GM21576 (cell line): Measurements from ENCODE around the gene PLCXD3.

Experiments
- ATAC-seq: cut with Tn5 transposase; IDR thresholded peaks from one replicate; pipeline ENCODE4 v1.9.1; 2021; ENCODE audit warnings: mild to moderate bottlenecking, moderate library complexity; ENCODE audit not compliant: unreplicated experiment

Gene PLCXD3

DNA sequence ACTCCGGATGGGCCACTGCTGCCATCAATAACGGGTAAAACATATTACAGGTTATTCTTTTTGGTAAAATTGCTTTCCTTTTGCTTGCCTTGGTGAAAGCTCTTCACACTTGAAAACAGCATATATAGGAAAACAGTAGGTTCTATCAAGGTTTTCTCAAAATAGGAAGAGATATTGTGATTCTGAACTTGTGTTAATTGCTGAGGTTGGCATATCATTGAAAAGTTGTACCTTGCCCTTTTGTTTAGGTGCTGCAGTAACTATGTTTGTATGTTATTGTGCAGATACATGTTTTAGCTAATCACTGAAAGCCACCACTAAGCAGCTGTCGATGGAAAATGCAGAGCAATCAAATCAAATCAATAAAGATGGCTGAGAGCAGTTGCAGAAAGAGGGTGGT is 219.1 kb downstream of the PLCXD3 start:
- ATAC-seq = no peak

DNA sequence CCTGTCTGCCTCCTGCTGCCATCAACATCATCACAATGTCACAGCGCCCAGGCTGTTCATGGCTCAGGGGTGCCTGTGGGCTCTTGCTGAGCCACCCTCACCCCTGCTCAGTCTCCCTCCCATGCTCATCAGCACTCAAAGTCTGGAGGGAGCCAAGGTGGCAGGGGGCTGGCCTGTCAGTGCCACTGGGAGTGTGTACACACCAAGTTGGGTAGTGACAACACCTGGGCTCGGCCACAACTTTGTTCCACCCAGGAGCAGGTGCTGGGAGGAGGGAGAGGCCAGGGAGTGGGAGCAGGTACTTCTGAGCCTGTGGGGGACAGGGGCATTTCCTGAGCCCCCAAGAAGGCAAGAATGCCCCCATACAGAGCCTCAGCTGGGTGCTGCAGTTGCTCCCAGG is 219.6 kb downstream of the PLCXD3 start:
- no peak for ATAC-seq

DNA sequence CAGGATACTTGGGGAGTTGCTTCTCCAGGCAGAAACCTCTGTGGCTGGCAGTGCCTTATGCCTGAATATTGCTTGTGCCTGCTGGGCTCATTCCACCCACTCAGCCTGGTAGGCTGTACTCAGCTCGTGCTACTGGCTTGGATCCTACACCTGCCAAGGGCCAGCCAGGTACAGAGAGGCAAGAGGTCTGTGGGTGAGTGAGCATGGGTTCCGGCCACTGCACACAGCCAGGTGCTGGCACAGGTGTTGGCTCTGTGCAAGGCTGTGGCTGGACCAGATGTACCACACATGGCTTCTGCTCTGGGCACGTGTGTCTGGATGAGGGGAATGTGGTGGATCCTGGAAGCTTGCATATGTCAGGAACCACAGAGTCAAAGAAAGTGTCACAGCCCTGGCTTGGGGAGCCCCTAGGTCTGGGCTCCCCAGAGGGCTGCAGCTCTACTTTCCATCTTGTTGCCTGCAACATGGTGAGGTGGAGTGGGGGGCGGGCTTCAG is 220.4 kb downstream of the PLCXD3 start:
- no peak for ATAC-seq

DNA sequence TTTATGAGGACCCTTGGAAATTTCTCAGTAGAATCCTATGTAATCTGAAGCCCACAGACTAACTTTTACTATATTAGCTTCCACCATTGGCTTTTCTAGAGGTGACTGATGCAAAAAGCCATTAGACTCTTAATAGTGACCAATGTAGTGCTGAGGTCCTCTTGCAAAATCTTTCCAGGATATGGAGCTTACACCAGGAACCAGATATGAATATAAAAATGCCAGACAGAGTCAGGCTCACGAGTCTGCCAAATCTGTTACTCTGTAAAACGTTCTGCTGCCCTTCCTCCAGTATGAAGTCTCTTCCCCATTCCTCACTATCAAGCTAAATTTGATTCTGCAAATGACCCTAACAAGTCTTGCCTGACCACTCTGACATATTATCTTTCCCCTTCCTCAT is 223.7 kb downstream of the PLCXD3 start:
- no peak for ATAC-seq

DNA sequence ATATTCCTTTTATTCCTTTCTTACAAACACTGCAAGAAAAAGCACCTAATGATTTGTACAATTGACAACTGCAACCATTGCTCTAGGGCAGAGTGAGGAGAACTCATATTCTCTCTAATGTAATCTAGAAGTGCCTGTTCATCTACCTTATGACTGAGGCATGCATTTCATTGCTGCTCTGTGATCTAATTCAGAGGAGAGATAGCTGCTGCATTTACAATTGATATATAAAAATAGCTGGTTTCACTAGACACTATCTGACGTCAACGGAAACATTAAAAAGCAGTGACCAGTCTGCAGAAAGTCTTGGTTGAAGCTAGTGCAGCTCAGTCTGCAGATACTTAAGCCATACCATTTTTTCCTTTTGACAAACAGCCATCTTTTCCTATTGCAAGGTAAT is 224.2 kb downstream of the PLCXD3 start:
- ATAC-seq = no peak

DNA sequence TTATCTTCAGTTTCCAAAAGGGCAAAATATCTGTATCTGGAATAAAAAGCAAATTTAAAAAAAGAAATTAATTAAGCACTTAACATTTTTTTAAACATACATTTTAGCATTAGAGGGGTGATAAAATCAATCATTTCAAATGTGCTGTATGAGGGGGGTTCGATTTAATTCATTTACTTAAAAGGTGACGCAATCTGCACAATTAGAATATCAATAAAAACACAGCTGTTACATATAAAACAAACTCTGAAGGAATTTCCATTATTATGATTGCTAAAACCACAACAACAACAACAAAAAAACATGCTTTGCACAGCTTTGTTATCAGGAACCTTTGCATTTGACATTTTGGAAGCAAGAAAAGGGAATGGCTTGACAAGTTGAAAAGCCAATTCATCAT is 225.5 kb downstream of the PLCXD3 start:
- ATAC-seq = no peak

DNA sequence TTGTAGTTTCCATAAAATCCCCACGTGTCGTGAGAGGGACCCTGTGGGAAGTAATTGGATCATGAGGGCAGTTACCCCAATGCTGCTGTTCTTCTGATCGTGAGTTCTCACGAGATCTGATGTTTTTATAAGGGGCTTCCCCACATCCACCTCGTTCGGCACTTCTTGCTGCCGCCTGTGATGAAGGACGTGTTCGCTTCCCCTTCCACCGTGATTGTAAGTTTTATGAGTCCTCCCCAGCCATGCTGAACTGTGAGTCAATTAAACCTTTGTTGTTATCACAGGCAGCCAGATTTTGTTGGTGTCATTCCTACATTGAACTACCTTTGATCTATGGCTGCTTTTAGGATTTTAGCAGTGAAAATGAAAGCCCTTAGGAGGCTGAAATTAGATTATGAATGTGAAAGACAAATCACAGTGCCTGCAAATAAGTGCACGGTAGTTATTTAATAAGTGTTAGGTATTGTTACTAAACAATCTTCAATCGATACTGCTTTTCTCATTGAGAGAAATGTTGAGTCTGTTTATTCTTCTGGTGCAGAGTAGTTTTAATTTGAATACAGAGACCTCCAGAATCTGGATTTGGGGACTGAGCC is 229.1 kb downstream of the PLCXD3 start:
- no peak for ATAC-seq

DNA sequence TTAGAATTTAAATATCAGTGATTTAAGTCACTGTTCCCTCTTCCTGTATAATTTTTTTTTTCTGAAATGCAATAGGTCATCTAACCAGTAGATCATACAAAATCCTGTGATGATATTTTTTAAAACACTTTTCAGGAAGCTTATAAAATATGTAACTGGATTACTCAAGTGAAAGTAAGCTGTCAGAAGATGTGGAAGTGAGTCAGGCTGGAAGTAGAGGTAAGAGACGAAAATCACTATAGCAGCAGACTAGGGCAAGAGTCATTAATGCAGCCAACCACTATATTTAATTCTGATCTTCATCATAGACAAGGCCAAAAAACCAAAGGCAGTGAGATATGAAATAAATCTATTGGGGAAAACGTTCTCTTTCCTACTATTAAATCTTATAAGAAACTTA is 231.4 kb downstream of the PLCXD3 start:
- ATAC-seq = no peak

DNA sequence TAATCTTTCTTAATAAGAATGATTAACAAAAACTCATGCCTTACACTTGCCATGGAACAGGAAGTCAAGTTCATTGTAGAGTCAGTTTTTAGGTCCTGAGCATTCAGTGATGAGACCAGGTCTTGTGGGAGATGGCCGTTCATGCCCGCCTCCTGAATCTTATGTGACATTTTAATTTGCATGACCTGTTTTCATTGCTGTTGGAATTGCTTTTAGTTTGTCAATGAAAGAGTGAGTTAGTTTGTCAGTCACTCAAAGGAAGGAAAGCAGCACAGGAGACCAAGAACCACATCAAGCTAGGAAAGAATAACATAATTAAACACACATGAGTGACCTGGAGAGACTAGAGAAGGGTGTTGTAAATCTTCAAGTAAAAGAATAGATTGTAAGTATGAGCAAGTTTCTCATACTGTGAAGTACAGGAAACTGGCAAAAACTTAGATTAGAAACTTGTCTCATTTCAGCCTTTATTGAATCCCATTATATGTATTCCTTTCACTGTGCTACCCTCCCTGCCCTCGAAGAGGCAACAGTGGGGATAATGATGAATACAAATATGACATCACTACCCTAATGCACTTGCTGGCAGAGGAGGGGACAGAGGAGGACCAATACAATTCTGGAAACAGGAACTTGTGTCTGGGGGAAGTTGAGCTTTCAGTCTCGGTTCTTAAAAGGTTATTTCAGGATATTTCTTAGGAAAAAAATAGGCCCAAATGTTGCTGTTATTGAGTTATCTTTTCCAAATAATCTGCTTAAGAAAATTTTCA is 232.7 kb downstream of the PLCXD3 start:
- no peak for ATAC-seq

DNA sequence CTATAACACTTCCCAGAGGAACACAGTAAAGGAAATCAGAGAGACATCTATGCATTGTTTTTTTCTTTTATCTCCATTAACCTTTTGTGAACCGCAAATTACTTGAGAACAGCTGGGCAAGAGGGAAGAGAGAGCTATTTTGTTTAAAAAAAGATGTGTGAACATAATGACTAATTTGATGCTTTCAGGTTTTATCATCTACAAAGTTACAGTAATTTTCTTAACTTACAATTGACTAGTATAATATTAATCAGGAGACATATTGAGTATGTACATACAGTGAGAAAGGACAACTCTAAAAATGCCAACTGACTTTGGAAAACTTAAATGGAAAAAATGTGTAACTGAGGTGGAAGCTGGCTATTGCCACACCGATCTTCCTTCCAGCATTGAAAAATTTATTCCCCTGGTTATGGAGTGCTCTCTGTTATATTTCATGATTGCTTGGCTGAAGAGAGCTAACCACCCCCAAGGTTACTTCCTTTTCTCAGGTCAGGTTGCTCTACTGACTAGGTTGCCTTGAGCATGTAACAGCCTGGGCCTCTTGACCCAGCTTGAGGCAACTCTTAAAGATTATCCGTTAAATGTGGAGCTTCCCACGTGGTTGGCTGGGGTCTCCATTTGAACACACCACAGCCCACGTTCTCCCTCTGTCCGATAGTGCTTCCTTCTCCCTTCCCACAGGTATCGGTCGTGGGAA is 234.4 kb downstream of the PLCXD3 start:
- ATAC-seq = peak; percentile 48

DNA sequence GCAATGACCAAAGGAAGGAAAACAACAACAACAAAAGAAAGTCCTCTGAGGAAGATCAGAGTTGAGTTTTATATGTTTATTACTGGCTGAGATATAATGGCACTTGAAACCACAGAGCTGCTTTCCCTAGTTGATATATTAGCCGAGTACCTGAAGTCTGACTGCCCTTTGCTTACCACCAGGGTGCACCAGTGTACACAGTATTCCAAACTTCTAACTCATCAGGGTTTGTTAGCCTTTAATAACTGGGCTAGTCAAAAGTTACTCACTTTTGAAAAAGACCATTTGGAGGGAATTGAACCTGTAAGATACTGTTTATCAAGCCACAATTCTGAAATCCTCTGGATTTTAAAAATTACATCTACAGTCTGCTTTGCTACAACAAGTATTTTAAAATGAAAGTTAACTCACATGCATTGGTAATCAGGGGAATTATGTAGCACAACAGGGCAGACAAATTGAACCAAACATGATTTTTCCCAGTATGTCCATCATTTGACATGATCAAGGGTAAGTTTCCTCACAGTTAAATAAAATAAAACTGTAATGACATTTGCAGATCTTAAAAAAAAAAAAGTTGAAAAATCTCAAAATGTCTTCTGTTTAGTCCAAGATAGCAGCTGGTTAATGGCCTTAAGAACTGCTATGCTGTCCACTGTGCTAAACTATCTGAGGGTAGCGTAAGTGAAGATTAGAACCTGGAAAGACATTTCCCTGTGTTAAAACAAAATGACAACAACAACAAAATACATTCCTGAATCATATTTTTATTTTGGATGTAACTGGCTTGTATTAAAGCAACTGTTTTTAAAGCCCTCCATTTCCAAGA is 239.8 kb downstream of the PLCXD3 start:
- ATAC-seq = peak; percentile 76

DNA sequence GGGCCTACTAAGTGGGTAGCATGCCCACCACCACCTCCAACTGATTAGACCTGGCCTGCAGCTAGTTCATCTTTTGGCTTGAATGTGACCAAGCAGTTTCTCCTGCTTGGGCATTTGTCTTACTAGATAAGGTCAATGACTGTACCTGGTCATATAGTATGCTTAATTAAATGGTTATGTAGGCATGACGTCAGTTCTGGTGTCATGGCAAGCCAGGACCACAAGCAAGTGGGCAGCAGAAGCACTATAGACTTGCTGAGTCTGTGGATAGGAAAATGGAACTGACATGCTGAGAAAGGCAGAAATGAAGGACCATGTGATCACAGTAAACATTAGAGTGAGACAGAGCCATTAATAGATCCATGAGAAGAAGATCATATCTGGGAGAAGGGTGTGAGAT is 241.5 kb downstream of the PLCXD3 start:
- no peak for ATAC-seq

DNA sequence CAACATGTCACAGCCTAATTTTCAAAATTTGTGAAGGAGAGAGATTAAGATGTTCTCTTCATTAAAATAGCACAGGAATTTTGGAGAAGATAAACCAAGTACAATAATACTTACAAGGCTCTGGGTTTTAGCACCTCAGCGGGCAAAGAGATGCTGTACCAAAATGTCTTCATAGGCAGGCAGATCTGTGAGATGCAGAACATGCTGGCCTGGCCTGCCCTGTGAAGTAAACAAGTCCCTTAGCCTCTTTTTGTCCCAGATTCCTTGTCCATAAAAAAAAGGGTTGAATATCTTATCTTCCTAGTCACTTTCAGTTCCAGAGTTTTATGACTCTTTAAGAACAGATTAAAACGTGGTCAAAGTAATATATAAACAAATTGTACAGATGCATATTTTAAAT is 244.0 kb downstream of the PLCXD3 start:
- ATAC-seq = no peak

DNA sequence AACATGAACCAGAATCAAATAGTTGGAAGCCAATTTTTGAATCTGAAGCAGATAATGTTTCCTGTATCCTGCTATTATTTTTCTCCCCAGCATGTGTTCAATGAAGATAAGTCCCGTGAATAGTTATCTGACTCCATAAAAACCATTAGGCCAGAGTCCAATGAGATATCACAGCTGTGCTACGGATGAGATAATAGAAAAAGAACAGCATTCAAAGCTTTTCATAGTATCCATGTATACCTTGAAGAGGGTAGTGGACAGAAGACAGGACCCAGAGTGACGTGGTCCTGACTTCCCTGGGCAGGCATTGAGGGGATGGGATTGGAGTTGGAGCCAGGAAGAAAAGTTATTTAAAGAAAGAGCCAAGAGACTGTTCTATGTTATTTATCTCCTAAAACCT is 246.4 kb downstream of the PLCXD3 start:
- ATAC-seq = no peak

DNA sequence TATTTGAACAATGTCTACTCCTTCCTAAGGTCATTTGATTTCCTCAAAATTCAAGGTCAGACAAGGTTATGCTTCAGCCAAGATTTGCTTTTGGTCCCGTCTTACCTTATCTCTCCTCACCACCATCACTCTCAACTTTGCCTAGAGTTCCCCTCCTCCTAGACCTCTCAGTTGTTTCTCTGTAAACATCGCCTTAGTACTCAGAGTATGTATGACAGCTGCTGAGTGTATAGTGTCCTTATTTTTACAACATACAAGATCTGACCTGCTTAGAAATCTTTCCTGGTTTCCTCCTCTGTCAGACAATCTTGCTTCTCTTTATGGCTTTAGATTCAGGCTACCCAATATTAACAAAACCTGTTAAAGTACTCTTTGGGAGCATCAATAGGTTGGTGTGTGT is 247.1 kb downstream of the PLCXD3 start:
- ATAC-seq = no peak
